Keratinocyte (primary cell): ENCODE data around the gene NPPA. TPM values are rescaled to one million over a fixed set of nuclear protein-coding genes. Genes with fewer than 3 reads are reported as not detected.

Experiments
- DNase-seq: peaks from one replicate; pipeline ENCODE4 v3.0.0-alpha.2; 2011; ENCODE audit warnings: low read depth, missing footprints, low spot score
- FAIRE-seq: peaks from 2 replicates; lab custom pipeline; 2011; peaks lifted over from hg19 to GRCh38; lab: Jason Lieb, UNC
- H2AFZ ChIP-seq: 2 replicates; pipeline ENCODE4 v1.6.0; 2012; ENCODE audit warnings: low read length, control low read depth, inconsistent platforms; ENCODE audit not compliant: control insufficient read depth
- H3K27ac ChIP-seq: 2 replicates; pipeline ENCODE4 v1.5.1; 2011; ENCODE audit warnings: low read length; ENCODE audit not compliant: control insufficient read depth, insufficient read depth
- H3K27me3 ChIP-seq: 3 replicates; pipeline ENCODE4 v1.6.0; 2011; ENCODE audit warnings: low read length; ENCODE audit not compliant: control insufficient read depth, insufficient read depth; ENCODE audit errors: extremely low read depth
- H3K36me3 ChIP-seq, 2 experiments: 2 replicates in 1 of 2; 3 replicates in 1 of 2; pipeline ENCODE4 v1.5.1; 2011; ENCODE audit warnings: low read length in 2 of 2, mild to moderate bottlenecking in 1 of 2; ENCODE audit not compliant: control insufficient read depth in 2 of 2, insufficient read depth in 2 of 2; ENCODE audit errors: extremely low read depth in 1 of 2
- H3K4me1 ChIP-seq: 3 replicates; pipeline ENCODE4 v1.5.1; 2011; ENCODE audit warnings: low read length; ENCODE audit not compliant: control insufficient read depth, insufficient read depth; ENCODE audit errors: extremely low read depth
- H3K4me2 ChIP-seq: 3 replicates; pipeline ENCODE4 v1.6.0; 2011; ENCODE audit warnings: low read depth, low read length; ENCODE audit not compliant: control insufficient read depth, insufficient read depth; ENCODE audit errors: extremely low read depth
- H3K4me3 ChIP-seq, 3 experiments: fragments of 200-600 bp in 1 of 3; sonication (generic) in 1 of 3; 2 replicates in 2 of 3; 3 replicates in 1 of 3; pipeline ENCODE4 v1.5.1; 2011 to 2016; ENCODE audit warnings: low read length in 3 of 3, mild to moderate bottlenecking in 3 of 3, control low read depth in 2 of 3, inconsistent platforms in 1 of 3, low read depth in 1 of 3, mixed read lengths in 1 of 3, mixed run types in 1 of 3, moderate library complexity in 1 of 3; ENCODE audit not compliant: control insufficient read depth in 2 of 3, insufficient read depth in 2 of 3; ENCODE audit errors: extremely low read depth in 1 of 3
- H3K79me2 ChIP-seq: 2 replicates; pipeline ENCODE4 v1.6.0; 2012; ENCODE audit warnings: low read length; ENCODE audit not compliant: control insufficient read depth, insufficient read depth
- H3K9ac ChIP-seq: 3 replicates; pipeline ENCODE4 v1.6.0; 2011; ENCODE audit warnings: low read length; ENCODE audit not compliant: control insufficient read depth, insufficient read depth; ENCODE audit errors: extremely low read depth
- H3K9me1 ChIP-seq: 3 replicates; pipeline ENCODE4 v1.6.0; 2011; ENCODE audit warnings: low read length; ENCODE audit not compliant: control insufficient read depth, insufficient read depth; ENCODE audit errors: extremely low read depth
- H3K9me3 ChIP-seq: 2 replicates; pipeline ENCODE4 v1.5.1; 2012; ENCODE audit warnings: low read depth, low read length; ENCODE audit not compliant: control insufficient read depth
- H4K20me1 ChIP-seq: 3 replicates; pipeline ENCODE4 v1.6.0; 2011; ENCODE audit warnings: low read length; ENCODE audit not compliant: control insufficient read depth, insufficient read depth; ENCODE audit errors: extremely low read depth
- CTCF ChIP-seq, 3 experiments: IDR thresholded peaks in 1 of 3; conservative IDR thresholded peaks in 1 of 3; optimal IDR thresholded peaks in 1 of 3; 2 replicates in 2 of 3; 3 replicates in 1 of 3; pipeline versions ENCODE3 to v1.5.1; 2011; ENCODE audit warnings: low read length in 3 of 3, mild to moderate bottlenecking in 3 of 3, moderate library complexity in 2 of 3, control low read depth in 1 of 3, inconsistent platforms in 1 of 3; ENCODE audit not compliant: insufficient read depth in 2 of 3; ENCODE audit errors: extremely low read depth in 1 of 3
- EZH2 ChIP-seq: IDR thresholded peaks from one replicate; pipeline ENCODE4 v1.6.1; 2012; ENCODE audit warnings: inconsistent platforms, mild to moderate bottlenecking, low read length, moderate library complexity
- dilution Hi-C: fragments of 300-500 bp; cut with MboI; formaldehyde crosslinking; loops from one replicate; pipeline ENCODE4 v1.7.0; 2020; ENCODE audit warnings: low sequenced_read_pairs; ENCODE audit not compliant: extremely low pct_ligation_motif_present
- polyA plus RNA-seq, 5 experiments: library from polyadenylated mRNA; depleted of rRNA in 3 of 5; stranded (reverse) in 3 of 5; stranded (forward) in 1 of 5; unstranded in 1 of 5; fragments of >200 nt; gene quantifications; 1 replicate in 1 of 5; 2 replicates in 3 of 5; 3 replicates in 1 of 5; pipeline versions ENCODE4 v1.2.1 to v1.2.3, GENCODE V29; 2011 to 2012; ENCODE audit warnings: missing spikeins in 2 of 5, low read depth in 1 of 5, low replicate concordance in 1 of 5

NPPA gene
- polyA plus RNA-seq, 1 donor (not counting 4 experiments of a cell fraction or from before 2014, with no cell fraction given), result not detected

GRCh38 chr1:11851180-11851579 is 3.6 kb upstream of the NPPA start:
- FAIRE-seq (no peak), DNase-seq (no peak)
- no peaks in the 10 kb centered on the region for H3K9me3 ChIP-seq
- no peaks in the 10 kb centered on the region for H3K79me2 ChIP-seq
- H2AFZ ChIP-seq, result no peak overlapping the region
- no peak overlapping the region for H3K4me3 ChIP-seq
- H3K9ac ChIP-seq, result no peak overlapping the region
- no peaks in the 10 kb centered on the region for H3K4me1 ChIP-seq
- no peaks in the 10 kb centered on the region for H3K9me1 ChIP-seq
- peaks cover 4% of the 10 kb centered on the region in 2 experiments for H3K36me3 ChIP-seq
- no peak overlapping the region for H3K4me2 ChIP-seq
- H4K20me1 ChIP-seq, result peaks cover 2% of the 10 kb centered on the region
- dilution Hi-C loops, result no loop called here
- no peak overlapping the region for H3K27ac ChIP-seq
- TF ChIP-seq EZH2 (no peak), CTCF (optimal IDR thresholded peaks at IDR 0.05 in 1 of 3, IDR thresholded peaks at IDR 0.05 in 1 of 3, conservative IDR thresholded peaks at IDR 0.05 in 1 of 3; ENCODE audit: extremely low read depth in 1 of 3, insufficient read depth in 2 of 3, low read length in 3 of 3) (no peak)
- H3K27me3 ChIP-seq, result peaks cover 4% of the 10 kb centered on the region

- no peak overlapping the region for H3K4me2 ChIP-seq
- H2AFZ ChIP-seq, result no peak overlapping the region
- H3K36me3 ChIP-seq, result peaks cover 4 to 8% of the 10 kb centered on the region in 2 experiments
- H3K27me3 ChIP-seq, result peaks cover 4% of the 10 kb centered on the region
- H3K9me3 ChIP-seq, result no peaks in the 10 kb centered on the region
- no peaks in the 10 kb centered on the region for H3K4me1 ChIP-seq
- no peak for DNase-seq
- peaks cover 2% of the 10 kb centered on the region for H4K20me1 ChIP-seq
- no peak overlapping the region for H3K27ac ChIP-seq
- no peak overlapping the region for H3K9ac ChIP-seq
- H3K79me2 ChIP-seq, result no peaks in the 10 kb centered on the region
- no peaks in the 10 kb centered on the region for H3K9me1 ChIP-seq
- TF ChIP-seq EZH2, result no peak
- TF ChIP-seq CTCF (optimal IDR thresholded peaks at IDR 0.05 in 1 of 3, IDR thresholded peaks at IDR 0.05 in 1 of 3, conservative IDR thresholded peaks at IDR 0.05 in 1 of 3; ENCODE audit: extremely low read depth in 1 of 3, insufficient read depth in 2 of 3, low read length in 3 of 3), result no peak
- no peak for FAIRE-seq
- dilution Hi-C loops, result no loop called here
- no peak overlapping the region for H3K4me3 ChIP-seq
Observed at GRCh38 chr1:11850156-11850555, 2.6 kb upstream of the NPPA start.
